Measurements from ENCODE around the gene SLC30A7.
"Not testable (repeated sequence)": the region's sequence is repeated elsewhere in the genome, so short reads cannot be mapped to it uniquely, and the experiment has no call there.

The SLC30A7 gene

GRCh38 chr1:100892554-100892953, 3.3 kb upstream of the SLC30A7 start:
- no peak for DNase-seq

GRCh38 chr1:100893718-100894117, 2.2 kb upstream of the SLC30A7 start:
- no peak for DNase-seq

GRCh38 chr1:100894603-100895539, 1.0 kb upstream of the SLC30A7 start, which contains the start of gene EXTL2:
Gene EXTL2, minus strand, starts transcription at chr1:100894842. Its CDS starts 6,085 bp downstream, at chr1:100888757.
- peak; percentile 2 to 32 (median 11) for DNase-seq

GRCh38 chr1:100896481-100896982, 642 bp downstream of the SLC30A7 start:
- peak; percentile 8 to 18 (median 16) for DNase-seq

GRCh38 chr1:100902365-100902764, 6.5 kb downstream of the SLC30A7 start:
- no peak for DNase-seq

GRCh38 chr1:100903777-100904176, 7.9 kb downstream of the SLC30A7 start:
- DNase-seq, result no peak

- no peak for DNase-seq
These were observed 8.6 kb downstream of the SLC30A7 start for GRCh38 chr1:100904528-100904927.

GRCh38 chr1:100905181-100905580, 9.3 kb downstream of the SLC30A7 start:
- no peak for DNase-seq

- DNase-seq, result no peak
These were observed 12.0 kb downstream of the SLC30A7 start for GRCh38 chr1:100907887-100908286.

GRCh38 chr1:100909018-100909417, 13.1 kb downstream of the SLC30A7 start:
- DNase-seq, result no peak

- DNase-seq, result no peak
These were observed 16.1 kb downstream of the SLC30A7 start for GRCh38 chr1:100912019-100912418.

GRCh38 chr1:100921110-100921706, 25.3 kb downstream of the SLC30A7 start:
- DNase-seq, result no peak

GRCh38 chr1:100924212-100924611, 28.3 kb downstream of the SLC30A7 start:
- DNase-seq, result no peak

GRCh38 chr1:100924991-100925390, 29.1 kb downstream of the SLC30A7 start:
- no peak for DNase-seq

GRCh38 chr1:100926240-100926639, 30.4 kb downstream of the SLC30A7 start:
- DNase-seq, result no peak

- DNase-seq, result no peak
These were observed 31.4 kb downstream of the SLC30A7 start for GRCh38 chr1:100927276-100927675.

- no peak for DNase-seq
These were observed 32.2 kb downstream of the SLC30A7 start for GRCh38 chr1:100928128-100928527.

GRCh38 chr1:100930494-100930893, 34.6 kb downstream of the SLC30A7 start:
- DNase-seq, result no peak

GRCh38 chr1:100931716-100932115, 35.8 kb downstream of the SLC30A7 start:
- no peak for DNase-seq

- DNase-seq, result not testable (repeated sequence)
These were observed 37.7 kb downstream of the SLC30A7 start for GRCh38 chr1:100933555-100933954.

GRCh38 chr1:100936194-100936967, 40.5 kb downstream of the SLC30A7 start:
- DNase-seq, result no peak

- DNase-seq, result no peak
These were observed 45.2 kb downstream of the SLC30A7 start for GRCh38 chr1:100941098-100941527.

Measured in activated CD4-positive, CD25-positive, alpha-beta regulatory T cell (primary cell).